ENCODE data around the gene RNF8.
"Not testable (repeated sequence)": the region's sequence is repeated elsewhere in the genome, so short reads cannot be mapped to it uniquely, and the experiment has no call there.

Gene RNF8

DNA sequence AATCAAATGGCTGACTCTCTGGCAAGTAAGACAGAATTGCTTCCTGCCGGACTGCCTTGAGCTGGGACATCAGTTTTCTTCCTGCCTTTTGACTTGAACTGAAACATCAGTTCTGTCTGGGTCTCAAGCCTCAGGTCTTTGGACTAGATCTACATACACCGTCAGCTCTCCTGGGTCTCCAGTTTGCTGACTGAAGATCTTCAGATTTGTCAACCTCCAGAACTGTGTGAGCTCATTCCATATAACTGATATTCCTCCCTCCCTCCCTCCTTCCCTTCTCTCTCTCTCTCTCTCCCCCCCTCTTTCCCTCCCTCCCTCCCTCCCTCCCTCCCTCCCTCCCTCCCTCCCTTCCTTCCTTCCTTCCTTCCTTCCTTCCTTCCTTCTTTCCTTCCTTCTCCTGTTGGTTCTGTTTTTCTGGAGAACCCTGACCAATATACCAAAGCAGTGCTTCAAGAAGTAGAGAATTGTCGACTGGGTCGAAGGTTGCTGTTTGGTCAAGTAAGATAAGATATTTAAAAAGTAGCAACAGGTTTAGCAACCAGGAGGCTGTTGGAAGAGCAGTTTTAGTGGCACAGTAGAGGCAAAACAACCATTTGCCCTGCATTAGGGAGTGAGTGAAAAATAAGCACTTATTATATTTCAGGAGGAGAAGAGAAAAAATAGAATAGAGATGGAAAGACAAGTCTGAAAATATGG, 46.2 kb downstream of the RNF8 start:
- DNase-seq (ENCODE audit: low spot score): no peak

GRCh38 chr6:37401658-37402057, 47.9 kb downstream of the RNF8 start:
- not testable (repeated sequence) for DNase-seq (ENCODE audit: low spot score)

- DNase-seq (ENCODE audit: low spot score): no peak
These were observed 53.1 kb downstream of the RNF8 start for GRCh38 chr6:37406726-37407341.

GRCh38 chr6:37407948-37408347, 54.2 kb downstream of the RNF8 start:
- DNase-seq (ENCODE audit: low spot score): no peak

GRCh38 chr6:37409501-37409900, 55.7 kb downstream of the RNF8 start:
- no peak for DNase-seq (ENCODE audit: low spot score)

GRCh38 chr6:37417393-37417792, 63.6 kb downstream of the RNF8 start:
- DNase-seq (ENCODE audit: low spot score): no peak

DNA sequence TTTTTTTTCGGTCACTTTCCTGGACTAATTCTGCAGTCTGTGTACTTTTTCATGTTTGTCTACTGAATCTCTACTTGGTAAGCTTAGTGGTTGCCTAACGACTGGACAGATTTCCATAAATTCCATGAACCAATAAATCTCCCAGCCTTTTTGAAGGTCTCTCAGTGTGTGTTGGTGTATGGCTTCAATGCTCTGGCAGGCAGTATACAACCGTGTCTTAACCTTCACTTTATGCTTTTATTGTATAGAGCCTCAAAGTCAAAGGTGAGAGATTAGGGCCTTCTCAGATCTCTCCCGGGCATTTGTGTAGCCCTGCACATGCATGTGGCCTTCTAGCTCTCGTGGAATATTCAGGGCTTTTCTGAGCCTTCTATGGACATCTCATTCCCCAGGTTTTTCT, 64.9 kb downstream of the RNF8 start:
- DNase-seq (ENCODE audit: low spot score): no peak

- no peak for DNase-seq (ENCODE audit: low spot score)
These were observed 72.5 kb downstream of the RNF8 start for GRCh38 chr6:37426058-37426944.

DNA sequence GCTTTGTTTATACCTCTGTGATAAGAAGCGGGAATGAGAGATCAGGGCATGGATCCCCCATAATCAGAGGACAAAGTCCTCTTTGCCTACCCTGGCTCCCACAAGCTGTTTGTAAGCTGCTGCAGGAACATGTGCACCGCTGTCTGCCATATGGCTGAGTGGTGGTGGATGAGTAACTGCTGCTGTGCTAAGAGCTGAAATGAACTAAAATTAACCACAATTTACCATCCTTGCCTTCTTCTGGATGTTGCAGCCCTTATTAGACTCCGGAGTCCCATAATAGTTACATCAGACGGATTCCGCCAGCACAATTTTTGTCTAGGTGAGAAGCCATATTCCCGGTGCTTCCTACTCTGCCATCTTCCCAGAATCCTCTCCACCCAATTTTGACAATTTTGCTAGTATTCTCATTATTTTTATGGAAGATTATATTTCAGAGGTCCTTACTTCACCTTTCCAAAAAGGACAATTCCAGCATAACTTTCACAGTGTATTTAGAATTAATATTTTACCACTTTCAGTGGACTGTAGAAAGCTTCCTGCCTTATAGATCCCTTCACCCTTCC, 73.2 kb downstream of the RNF8 start:
- no peak for DNase-seq (ENCODE audit: low spot score)

- DNase-seq (ENCODE audit: low spot score): no peak
These were observed 75.6 kb downstream of the RNF8 start for GRCh38 chr6:37429352-37429750.

DNA sequence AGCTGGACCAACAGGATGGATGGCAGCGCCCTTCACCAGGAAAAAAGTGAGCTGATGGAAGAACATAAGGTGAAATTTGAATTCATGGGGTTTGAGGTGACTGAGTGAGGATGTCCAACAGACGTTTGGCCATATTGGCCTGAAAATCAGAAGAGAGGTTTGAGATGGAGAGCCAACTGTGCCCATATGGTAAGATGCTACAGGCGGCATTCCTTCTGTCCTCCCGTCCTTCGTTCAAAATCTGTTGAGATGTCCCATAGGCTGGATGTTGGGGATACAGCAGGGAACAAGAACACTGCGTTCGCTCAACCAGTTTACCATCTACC, 78.8 kb downstream of the RNF8 start:
- peak; percentile 25 for DNase-seq (ENCODE audit: low spot score)

DNA sequence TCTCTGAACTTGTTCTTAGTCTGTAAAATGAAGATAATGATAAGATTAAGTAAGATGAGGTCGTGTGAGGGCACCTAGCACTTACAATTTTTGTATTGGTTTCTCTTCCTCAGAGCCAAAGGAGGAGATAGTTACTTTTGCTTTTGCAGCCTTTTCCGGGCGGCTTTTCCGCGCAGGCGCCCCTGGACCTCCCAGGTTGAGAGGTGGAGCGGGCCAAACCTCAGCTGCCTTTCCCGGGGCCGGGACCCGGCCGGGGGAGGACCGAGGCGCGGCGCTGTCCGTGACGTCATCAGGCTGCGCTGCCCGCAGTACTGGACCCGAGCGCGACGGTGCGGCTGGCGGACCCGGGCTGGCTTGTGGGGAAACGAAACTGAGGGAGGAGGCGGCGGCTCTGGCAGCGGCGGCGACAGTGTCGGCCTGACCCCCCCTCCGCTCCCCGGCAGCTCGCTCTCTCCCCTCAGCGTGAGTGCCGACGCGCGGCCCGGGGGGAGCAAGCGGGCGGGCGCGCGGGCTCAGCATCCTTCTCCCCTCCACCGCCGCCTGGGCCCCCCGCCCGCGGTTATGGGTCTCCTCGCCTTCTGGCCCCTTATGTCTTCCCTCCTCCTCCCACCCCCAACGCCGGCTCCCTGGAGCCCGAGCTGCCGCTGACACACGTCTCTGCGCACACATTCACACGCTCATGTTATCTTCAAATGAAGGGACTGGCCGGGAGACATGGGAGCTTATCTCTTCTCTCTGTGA, 79.3 kb downstream of the RNF8 start, which contains the start of gene CMTR1:
TSS of gene CMTR1 (plus strand) at position 306 of the 741 bp plus-strand sequence. CDS start 2,409 bp downstream, outside the sequence.
- peak; percentile 99 for DNase-seq (ENCODE audit: low spot score)

- DNase-seq (ENCODE audit: low spot score): peak; percentile 34
These were observed 80.0 kb downstream of the RNF8 start for GRCh38 chr6:37433657-37434271.

DNA sequence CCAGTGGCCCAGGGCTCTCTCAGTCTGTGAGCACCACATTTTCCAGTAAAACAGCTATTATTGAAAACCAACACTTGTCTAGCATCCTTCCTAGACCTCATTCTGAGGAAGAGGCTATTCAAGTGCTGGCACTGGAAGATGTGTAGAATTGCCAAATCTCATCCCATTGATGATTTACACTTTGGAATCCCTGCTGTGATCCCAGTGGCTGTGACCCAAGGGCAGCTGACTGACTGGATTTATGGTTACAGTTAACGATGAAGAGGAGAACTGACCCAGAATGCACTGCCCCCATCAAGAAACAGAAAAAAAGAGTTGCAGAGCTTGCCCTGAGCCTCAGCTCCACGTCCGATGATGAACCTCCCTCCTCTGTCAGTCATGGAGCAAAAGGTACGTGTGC, 81.6 kb downstream of the RNF8 start:
- no peak for DNase-seq (ENCODE audit: low spot score)

GRCh38 chr6:37435816-37436215, 82.0 kb downstream of the RNF8 start:
- DNase-seq (ENCODE audit: low spot score): no peak

DNA sequence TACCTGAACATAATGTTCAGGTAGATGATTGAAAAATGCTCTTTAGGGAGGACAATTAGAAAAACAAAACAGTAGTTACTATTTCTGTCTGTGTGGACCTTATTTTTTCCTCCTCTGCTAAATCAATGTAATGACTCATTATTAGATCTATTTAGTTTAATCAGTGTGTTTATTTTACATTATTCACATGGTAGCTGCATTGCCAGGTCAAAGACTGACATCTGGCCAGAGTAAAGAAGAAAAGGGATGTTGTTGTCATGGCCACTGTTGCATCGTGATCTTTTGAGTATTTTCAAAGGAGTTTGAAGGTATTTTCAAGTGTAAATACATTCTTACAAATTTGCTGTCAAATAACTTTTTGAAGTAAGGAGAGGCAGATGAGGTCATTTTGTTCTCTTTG, 85.1 kb downstream of the RNF8 start:
- no peak for DNase-seq (ENCODE audit: low spot score)

- DNase-seq (ENCODE audit: low spot score): no peak
These were observed 87.9 kb downstream of the RNF8 start for GRCh38 chr6:37441651-37442050.

DNA sequence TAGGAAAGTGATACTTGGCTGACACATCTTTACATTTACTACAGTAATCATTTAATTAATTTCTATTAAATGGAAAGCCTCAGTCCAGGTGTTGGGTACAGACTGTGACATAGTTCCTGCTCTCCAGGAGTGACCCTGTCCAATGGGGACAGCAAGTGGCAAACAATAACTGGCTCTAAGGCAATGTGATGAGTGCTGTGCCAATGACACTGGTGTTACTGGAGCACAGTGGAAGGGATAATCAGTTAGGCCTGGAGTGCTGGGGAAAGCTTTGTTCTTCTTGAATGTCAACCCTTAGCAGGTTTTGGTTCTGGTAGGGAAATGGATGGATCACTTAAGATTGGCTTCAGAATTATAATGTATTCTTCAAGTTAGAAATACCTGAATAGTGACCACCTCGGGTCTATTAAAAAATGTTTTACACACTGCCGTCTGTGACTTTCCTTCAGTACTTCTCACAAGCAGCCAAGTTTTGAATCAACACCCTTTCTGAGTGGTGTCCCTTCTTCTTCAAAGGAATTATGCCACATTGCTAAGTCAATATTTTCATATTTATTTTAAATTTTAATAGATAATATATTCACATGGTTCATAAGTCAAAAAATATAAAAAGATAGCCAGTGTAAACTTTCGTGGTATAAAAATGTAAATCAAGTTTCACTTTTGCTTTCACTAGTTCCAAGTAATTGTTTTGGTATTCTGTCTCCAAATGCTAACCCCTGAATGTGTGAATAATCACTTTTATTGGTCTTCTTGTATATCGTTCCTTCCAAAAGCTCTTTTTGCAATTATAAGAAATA, 88.8 kb downstream of the RNF8 start:
- no peak for DNase-seq (ENCODE audit: low spot score)

- not testable (repeated sequence) for DNase-seq (ENCODE audit: low spot score)
These were observed 89.4 kb downstream of the RNF8 start for GRCh38 chr6:37443216-37443542.
